Endothelial cell of umbilical vein (primary cell): ENCODE results near the gene DENND5A. TPM values are rescaled to one million over a fixed set of nuclear protein-coding genes. Genes with fewer than 3 reads are reported as not detected.

ENCODE experiments used
- BruUV-seq: library from RNA; stranded (reverse); fragments of 400-500 nt; replicated peaks from 2 replicates; lab custom pipeline; 2021; lab: Mats Ljungman, UMichigan
- CTCF ChIA-PET: fragments of 300-600, 350-600 bp; sonication (Branson Sonifier 250); formaldehyde crosslinking; loops from one replicate; lab custom pipeline; 2021; ENCODE audit warnings: antibody characterized with exemption, inconsistent platforms; lab: Charles Lee
- POLR2A ChIA-PET: fragments of 300-600, 350-600 bp; sonication (Branson Sonifier 250); formaldehyde crosslinking; loops from one replicate; lab custom pipeline; 2021; ENCODE audit warnings: antibody characterized with exemption, inconsistent platforms; lab: Charles Lee
- DNase-seq: peaks from one replicate; pipeline ENCODE4 v3.0.0-alpha.2; 2011; ENCODE audit warnings: low read depth, low spot score
- FAIRE-seq: peaks from 2 replicates; lab custom pipeline; 2011; peaks lifted over from hg19 to GRCh38; lab: Jason Lieb, UNC
- H2AFZ ChIP-seq: 2 replicates; pipeline ENCODE4 v1.6.0; 2012; ENCODE audit warnings: low read depth, low read length, control low read depth, inconsistent platforms
- H3K27ac ChIP-seq: 2 replicates; pipeline ENCODE4 v1.5.1; 2011; ENCODE audit warnings: low read depth, mild to moderate bottlenecking, control low read depth, low read length, moderate library complexity; ENCODE audit not compliant: insufficient read depth
- H3K27me3 ChIP-seq, 2 experiments: 2 replicates each; pipeline versions ENCODE4 v1.6.0 to v1.6.1; 2011; ENCODE audit warnings: low read length in 2 of 2, mixed read lengths in 1 of 2; ENCODE audit not compliant: control insufficient read depth in 2 of 2, insufficient read depth in 2 of 2
- H3K36me3 ChIP-seq, 2 experiments: 2 replicates in 1 of 2; 3 replicates in 1 of 2; pipeline ENCODE4 v1.5.1; 2011; ENCODE audit warnings: low read length in 2 of 2, mild to moderate bottlenecking in 1 of 2, moderate library complexity in 1 of 2; ENCODE audit not compliant: control insufficient read depth in 2 of 2, insufficient read depth in 2 of 2; ENCODE audit errors: extremely low read depth in 1 of 2
- H3K4me1 ChIP-seq: 3 replicates; pipeline ENCODE4 v1.5.1; 2011; ENCODE audit warnings: mild to moderate bottlenecking, low read length; ENCODE audit not compliant: control insufficient read depth, insufficient read depth; ENCODE audit errors: extremely low read depth
- H3K4me2 ChIP-seq: 2 replicates; pipeline ENCODE4 v1.6.1; 2011; ENCODE audit warnings: low read length, control low read depth, mixed read lengths; ENCODE audit not compliant: insufficient read depth
- H3K4me3 ChIP-seq, 3 experiments: fragments of 200-600 bp in 1 of 3; sonication (generic), shearing (Covaris generic) in 1 of 3; replicated peaks in 1 of 3; 2 replicates each; pipeline ENCODE4 v1.5.1; 2011 to 2016; ENCODE audit warnings: control low read depth in 3 of 3, low read length in 3 of 3, mild to moderate bottlenecking in 2 of 3, inconsistent platforms in 1 of 3, low read depth in 1 of 3, moderate library complexity in 1 of 3; ENCODE audit not compliant: insufficient read depth in 1 of 3
- H3K79me2 ChIP-seq: 2 replicates; pipeline ENCODE4 v1.6.0; 2012; ENCODE audit warnings: low read length, inconsistent platforms; ENCODE audit not compliant: control insufficient read depth, insufficient read depth
- H3K9ac ChIP-seq: replicated peaks from 2 replicates; pipeline ENCODE3; 2011; ENCODE audit warnings: low read length, control low read depth; ENCODE audit not compliant: insufficient read depth; ENCODE audit errors: extremely low read depth
- H3K9me1 ChIP-seq: replicated peaks from 3 replicates; pipeline ENCODE4 v1.6.0; 2011; ENCODE audit warnings: mild to moderate bottlenecking, low read length; ENCODE audit not compliant: control insufficient read depth, insufficient read depth; ENCODE audit errors: extremely low read depth
- H3K9me3 ChIP-seq: replicated peaks from 2 replicates; pipeline ENCODE4 v1.5.1; 2012; ENCODE audit warnings: low read length, inconsistent platforms; ENCODE audit not compliant: control insufficient read depth, insufficient read depth
- H4K20me1 ChIP-seq: replicated peaks from 2 replicates; pipeline ENCODE3; 2011; ENCODE audit warnings: mild to moderate bottlenecking, low read length; ENCODE audit not compliant: control insufficient read depth, insufficient read depth; ENCODE audit errors: extremely low read depth
- CTCF ChIP-seq, 2 donors: IDR thresholded peaks; 1 replicate in 1 of 2; 2 replicates in 1 of 2; pipeline ENCODE4 v1.5.1; 2011; ENCODE audit warnings: low read length in 2 of 2, mild to moderate bottlenecking in 2 of 2, moderate library complexity in 2 of 2, control low read depth in 1 of 2, inconsistent platforms in 1 of 2, low read depth in 1 of 2; ENCODE audit not compliant: insufficient read depth in 1 of 2; ENCODE audit errors: extremely low read depth in 1 of 2
- EZH2 ChIP-seq: IDR thresholded peaks from 2 replicates; pipeline ENCODE4 v1.6.1; 2012; ENCODE audit warnings: borderline replicate concordance, low read depth, mild to moderate bottlenecking, moderate library complexity, low read length, inconsistent platforms; ENCODE audit not compliant: severe bottlenecking
- FOS ChIP-seq: IDR thresholded peaks from 2 replicates; pipeline ENCODE4 v1.6.1; 2011; ENCODE audit warnings: mild to moderate bottlenecking, low read length, moderate library complexity, borderline replicate concordance; ENCODE audit not compliant: insufficient read depth
- GATA2 ChIP-seq: IDR thresholded peaks from 2 replicates; pipeline ENCODE4 v1.7.0; 2011; ENCODE audit warnings: low read depth, mild to moderate bottlenecking, moderate library complexity, mixed read lengths, low read length; ENCODE audit not compliant: insufficient read length, insufficient read depth
- JUN ChIP-seq: IDR thresholded peaks from 2 replicates; pipeline ENCODE4 v1.6.1; 2011; ENCODE audit warnings: borderline replicate concordance, low read depth; ENCODE audit not compliant: insufficient read length, insufficient read depth
- MYC ChIP-seq: IDR thresholded peaks from one replicate; pipeline ENCODE4 v1.6.1; 2011; ENCODE audit warnings: mild to moderate bottlenecking, low read depth, low read length
- POLR2A ChIP-seq: IDR thresholded peaks from 2 replicates; pipeline ENCODE4 v1.6.1; 2012; ENCODE audit warnings: low read depth, mild to moderate bottlenecking, control low read depth, low read length
- POLR2AphosphoS5 ChIP-seq: IDR thresholded peaks from 2 replicates; pipeline ENCODE4 v1.6.1; 2012; ENCODE audit warnings: low read depth, mild to moderate bottlenecking, control low read depth, low read length, moderate library complexity; ENCODE audit not compliant: insufficient read depth
- dilution Hi-C: fragments of 300-500 bp; cut with MboI; formaldehyde crosslinking; loops from one replicate; pipeline ENCODE4 v1.15.0; 2019; ENCODE audit warnings: low sequenced_read_pairs; ENCODE audit not compliant: extremely low pct_ligation_motif_present
- intact Hi-C: fragments of 100-400 bp; cut with micrococcal nuclease; formaldehyde crosslinking; loops from one replicate; pipeline ENCODE4 v1.10.0; 2022
- polyA plus RNA-seq, 4 experiments: library from polyadenylated mRNA; depleted of rRNA in 3 of 4; stranded (reverse) in 3 of 4; unstranded in 1 of 4; fragments of >200 nt; gene quantifications; 2 replicates each; pipeline versions ENCODE4 v1.2.1 to v1.2.3, GENCODE V29; 2011 to 2012; ENCODE audit warnings: missing spikeins in 1 of 4
- total RNA-seq: library from RNA; stranded (reverse); gene quantifications from 2 replicates; pipeline ENCODE4 v1.2.3, GENCODE V29; 2021
- TF ChIP-seq, protein P1 (sequence below): IDR thresholded peaks from 2 replicates; pipeline ENCODE4 v1.6.1; 2011; ENCODE audit not compliant: insufficient read depth, insufficient read length

Gene DENND5A
- total and polyA plus RNA-seq, 2 donors (not counting 3 experiments of a cell fraction or from before 2014, with no cell fraction given): 116 to 220 TPM

GRCh38 chr11:9277176-9277575 is 12.0 kb upstream of the DENND5A start:
- no peak overlapping the region for H3K4me3 ChIP-seq
- no peaks in the 10 kb centered on the region for H3K79me2 ChIP-seq
- H3K27me3 ChIP-seq: no peaks in the 10 kb centered on the region
- no TSS peak for BruUV-seq
- FAIRE-seq: no peak
- no peaks in the 10 kb centered on the region for H3K36me3 ChIP-seq
- H3K9me1 ChIP-seq: no peaks in the 10 kb centered on the region
- H3K4me2 ChIP-seq: no peak overlapping the region
- no peak for DNase-seq
- dilution Hi-C loops: no loop called here
- TF ChIP-seq POLR2AphosphoS5: no peak
- no peak overlapping the region for H3K9ac ChIP-seq
- H3K27ac ChIP-seq: no peak overlapping the region
- intact Hi-C loops: no loop called here
- ChIA-PET POLR2A (no interaction called here), CTCF (interaction anchor here (0.7 to 2.0 kb wide), 5 partner anchors 13 to 229 kb away, joined by 3 to 7 read pairs (median 4); partner anchors contain the start of genes DENND5A and IPO7)
- H3K9me3 ChIP-seq: no peaks in the 10 kb centered on the region
- peaks cover 5% of the 10 kb centered on the region for H3K4me1 ChIP-seq
- no peaks in the 10 kb centered on the region for H4K20me1 ChIP-seq
- no peak overlapping the region for H2AFZ ChIP-seq

DNA sequence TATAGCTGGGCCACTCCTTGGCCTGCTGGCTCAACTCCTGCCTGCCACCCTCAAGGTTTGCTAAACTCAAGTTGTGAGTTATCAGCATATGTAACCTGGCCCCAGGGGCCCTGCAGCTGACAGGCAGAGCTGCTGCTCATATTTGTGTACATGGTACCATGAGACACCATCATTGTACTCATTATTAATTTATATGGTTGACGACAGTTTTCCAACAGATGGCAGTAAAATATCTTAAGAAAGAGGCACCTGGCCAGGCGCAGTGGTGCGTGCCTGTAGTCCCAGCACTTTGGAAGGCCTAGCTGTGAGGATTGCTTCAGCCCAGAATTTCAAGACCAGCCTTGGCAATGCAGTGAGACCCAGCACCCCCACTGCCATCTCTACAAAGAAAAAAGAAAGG is 11.4 kb upstream of the DENND5A start:
- ChIA-PET POLR2A (no interaction called here), CTCF (interaction anchor here (1.1 to 2.0 kb wide), 3 partner anchors 12 to 230 kb away, joined by 3 to 4 read pairs (median 4); partner anchors contain the start of gene DENND5A)
- intact Hi-C loops: no loop called here
- Histone ChIP-seq H3K9me1 (no peaks in the 10 kb centered on the region), H3K27ac (no peak overlapping the region), H4K20me1 (no peaks in the 10 kb centered on the region), H3K9me3 (no peaks in the 10 kb centered on the region), H3K4me1 (peaks cover 5% of the 10 kb centered on the region), H2AFZ (no peak overlapping the region), H3K36me3 (no peaks in the 10 kb centered on the region), H3K9ac (no peak overlapping the region), H3K4me3 (no peak overlapping the region), H3K79me2 (no peaks in the 10 kb centered on the region), H3K4me2 (no peak overlapping the region), H3K27me3 (no peaks in the 10 kb centered on the region)
- TF ChIP-seq JUN (no peak), FOS (no peak), POLR2AphosphoS5 (no peak), CTCF (IDR thresholded peaks at IDR 0.05; ENCODE audit: extremely low read depth in 1 of 2, insufficient read depth in 1 of 2, low read depth in 1 of 2, low read length in 2 of 2) (no peak), GATA2 (no peak), POLR2A (no peak), MYC (no peak), EZH2 (no peak)
- TF ChIP-seq, protein P1, sequence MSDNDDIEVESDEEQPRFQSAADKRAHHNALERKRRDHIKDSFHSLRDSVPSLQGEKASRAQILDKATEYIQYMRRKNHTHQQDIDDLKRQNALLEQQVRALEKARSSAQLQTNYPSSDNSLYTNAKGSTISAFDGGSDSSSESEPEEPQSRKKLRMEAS: no peak
- DNase-seq (no peak), FAIRE-seq (no peak)
- dilution Hi-C loops: no loop called here
- BruUV-seq: no TSS peak
